Ishikawa (cell line): ENCODE data around the gene SSU72.

Experiments
- RAD21 ChIP-seq: IDR thresholded peaks from 2 replicates; pipeline ENCODE4 v1.6.1; 2012; ENCODE audit warnings: low read depth
- TAF1 ChIP-seq: IDR thresholded peaks from 2 replicates; pipeline ENCODE4 v1.6.1; 2012; ENCODE audit warnings: low read depth, mild to moderate bottlenecking
- YY1 ChIP-seq: IDR thresholded peaks from 2 replicates; pipeline ENCODE4 v1.6.1; 2012; ENCODE audit warnings: low read depth

GRCh38 chr1:1536938-1537546 is 37.6 kb downstream of the SSU72 start:
- no peak for TF ChIP-seq RAD21
- no peak for TF ChIP-seq TAF1
- TF ChIP-seq YY1 = no peak
